ENCODE results near the gene IRF5. TPM values are rescaled to one million over a fixed set of nuclear protein-coding genes. Genes with fewer than 3 reads are reported as not detected.

The IRF5 gene
- total RNA-seq, 2 donors from 2014 or later = 23.1 to 30.3 TPM

DNA sequence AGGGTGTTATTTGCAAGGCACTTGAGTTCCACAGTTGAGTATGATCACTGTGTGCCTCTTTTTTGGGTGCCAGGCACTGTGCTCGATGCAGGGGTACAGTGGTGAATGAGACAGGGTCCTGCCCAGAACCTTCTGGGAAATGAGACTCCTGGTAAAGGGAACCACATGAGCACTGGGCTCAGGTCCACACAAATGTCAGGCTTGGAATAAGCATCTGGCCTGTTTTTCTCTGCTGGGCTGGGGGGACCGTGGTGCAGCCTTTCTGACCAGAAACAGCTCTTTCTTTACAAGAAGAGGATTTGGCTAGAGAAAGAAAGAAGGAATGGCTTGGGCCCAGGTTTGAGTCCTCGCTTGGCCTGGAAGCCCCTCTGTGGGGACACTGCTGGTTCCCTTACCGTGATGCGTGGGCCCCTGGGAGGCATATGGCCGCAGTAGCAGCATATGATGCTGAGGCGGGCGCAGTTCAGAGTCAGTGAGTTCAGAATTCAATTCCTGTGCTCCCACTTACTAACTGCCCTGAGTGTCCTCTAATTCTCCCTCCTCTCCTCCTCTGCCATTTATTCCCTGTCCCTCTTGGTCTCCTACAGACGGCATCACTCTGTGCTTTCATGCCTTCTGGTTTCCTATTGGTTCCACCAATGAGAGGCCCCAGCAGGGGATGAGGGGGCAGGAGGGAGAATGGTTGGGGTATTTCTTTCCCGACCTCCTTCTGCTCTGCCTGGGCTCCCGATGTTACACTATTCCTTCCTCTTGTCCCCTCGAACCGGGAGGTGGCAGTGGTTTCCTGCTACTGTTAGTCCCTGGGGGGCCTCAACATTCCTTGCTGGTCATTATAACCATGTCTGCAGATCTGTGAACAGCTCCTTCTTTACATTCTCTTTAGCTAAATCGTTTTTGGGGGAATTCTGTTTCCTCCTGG is 17.6 kb upstream of the IRF5 start:
- Mint-ChIP-seq H3K36me3 (ENCODE audit: insufficient read depth in 2 of 2) (no peaks in the 10 kb centered on the region), H3K9me3 (no peaks in the 10 kb centered on the region), H3K27me3 (ENCODE audit: low read depth) (peaks cover 61% of the 10 kb centered on the region), H3K27ac (no peak overlapping the region), H3K4me3 (no peak overlapping the region), H3K4me1 (ENCODE audit: low read depth) (peaks cover 5% of the 10 kb centered on the region)
- ATAC-seq (replicated peaks in 1 of 2) (no peak), DNase-seq (no peak)

DNA sequence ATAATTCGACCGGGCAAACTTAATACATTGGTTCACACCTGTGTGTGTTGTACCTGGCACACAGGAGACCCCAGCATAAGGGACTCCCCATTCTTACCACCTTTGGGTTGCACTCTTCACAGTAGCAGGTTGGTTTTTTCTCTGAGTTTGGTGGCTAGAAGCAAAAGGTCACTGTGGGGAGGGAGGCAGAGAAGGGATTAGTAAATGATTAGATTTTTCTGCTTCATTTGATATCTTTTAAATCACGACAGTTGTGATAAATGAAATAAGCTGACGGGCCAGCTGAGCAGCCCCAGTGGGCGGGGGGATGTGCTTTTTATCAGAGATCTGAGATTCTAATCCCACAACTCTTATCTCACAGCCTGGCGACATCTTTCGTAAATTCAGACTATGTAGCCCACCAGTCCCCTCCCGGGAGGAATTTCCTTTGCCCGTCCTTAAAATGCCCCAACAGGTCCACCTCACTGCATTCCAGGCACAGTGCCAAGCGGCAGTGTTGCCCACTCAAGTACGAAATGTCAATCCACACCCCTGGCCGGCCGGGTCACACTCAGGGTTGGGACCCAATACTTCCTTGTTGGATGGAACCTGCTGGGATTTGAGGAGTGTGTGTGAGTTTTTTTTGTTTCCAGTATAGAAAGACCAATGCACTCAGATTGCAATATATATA is 16.7 kb upstream of the IRF5 start:
- peaks cover 55% of the 10 kb centered on the region for H3K27me3 Mint-ChIP-seq (ENCODE audit: low read depth)
- no peaks in the 10 kb centered on the region for H3K9me3 Mint-ChIP-seq
- H3K36me3 Mint-ChIP-seq (ENCODE audit: insufficient read depth in 2 of 2) = no peaks in the 10 kb centered on the region
- DNase-seq = no peak
- H3K4me3 Mint-ChIP-seq = no peak overlapping the region
- H3K27ac Mint-ChIP-seq = no peak overlapping the region
- no peak for ATAC-seq (replicated peaks in 1 of 2)
- H3K4me1 Mint-ChIP-seq (ENCODE audit: low read depth) = no peaks in the 10 kb centered on the region

DNA sequence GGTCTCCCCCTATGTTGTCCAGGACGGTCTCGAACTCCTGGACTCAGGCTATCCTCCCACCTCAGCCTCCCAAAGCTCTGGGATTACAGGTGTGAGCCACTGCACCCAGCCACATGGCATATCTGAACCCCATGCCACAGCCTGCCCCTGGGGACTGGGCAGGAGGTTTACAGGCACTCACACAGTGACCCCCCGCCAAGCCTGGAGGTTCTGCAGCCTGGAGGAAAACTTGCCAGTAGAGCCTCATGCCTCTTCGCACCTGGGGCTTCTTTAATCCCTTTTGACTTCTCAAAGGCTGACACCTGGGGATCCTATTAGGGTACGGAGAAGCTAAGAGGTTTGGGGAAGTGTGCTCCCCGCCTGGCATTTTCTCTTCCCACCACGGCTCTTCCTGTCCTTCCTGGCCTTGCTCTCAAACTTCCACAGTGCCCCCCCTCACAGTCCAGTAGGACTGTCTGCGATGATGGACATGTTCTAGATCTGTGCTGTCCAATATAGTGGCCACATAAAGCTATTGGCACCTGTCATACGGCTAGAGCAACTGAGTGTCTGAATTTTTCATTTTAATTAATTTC is 15.8 kb upstream of the IRF5 start:
- ATAC-seq (replicated peaks in 1 of 2) (no peak), DNase-seq (no peak)
- H3K4me3 Mint-ChIP-seq = no peak overlapping the region
- H3K27ac Mint-ChIP-seq = no peak overlapping the region
- no peaks in the 10 kb centered on the region for H3K9me3 Mint-ChIP-seq
- peaks cover 48% of the 10 kb centered on the region for H3K27me3 Mint-ChIP-seq (ENCODE audit: low read depth)
- H3K36me3 Mint-ChIP-seq (ENCODE audit: insufficient read depth in 2 of 2) = no peaks in the 10 kb centered on the region
- H3K4me1 Mint-ChIP-seq (ENCODE audit: low read depth) = no peaks in the 10 kb centered on the region

DNA sequence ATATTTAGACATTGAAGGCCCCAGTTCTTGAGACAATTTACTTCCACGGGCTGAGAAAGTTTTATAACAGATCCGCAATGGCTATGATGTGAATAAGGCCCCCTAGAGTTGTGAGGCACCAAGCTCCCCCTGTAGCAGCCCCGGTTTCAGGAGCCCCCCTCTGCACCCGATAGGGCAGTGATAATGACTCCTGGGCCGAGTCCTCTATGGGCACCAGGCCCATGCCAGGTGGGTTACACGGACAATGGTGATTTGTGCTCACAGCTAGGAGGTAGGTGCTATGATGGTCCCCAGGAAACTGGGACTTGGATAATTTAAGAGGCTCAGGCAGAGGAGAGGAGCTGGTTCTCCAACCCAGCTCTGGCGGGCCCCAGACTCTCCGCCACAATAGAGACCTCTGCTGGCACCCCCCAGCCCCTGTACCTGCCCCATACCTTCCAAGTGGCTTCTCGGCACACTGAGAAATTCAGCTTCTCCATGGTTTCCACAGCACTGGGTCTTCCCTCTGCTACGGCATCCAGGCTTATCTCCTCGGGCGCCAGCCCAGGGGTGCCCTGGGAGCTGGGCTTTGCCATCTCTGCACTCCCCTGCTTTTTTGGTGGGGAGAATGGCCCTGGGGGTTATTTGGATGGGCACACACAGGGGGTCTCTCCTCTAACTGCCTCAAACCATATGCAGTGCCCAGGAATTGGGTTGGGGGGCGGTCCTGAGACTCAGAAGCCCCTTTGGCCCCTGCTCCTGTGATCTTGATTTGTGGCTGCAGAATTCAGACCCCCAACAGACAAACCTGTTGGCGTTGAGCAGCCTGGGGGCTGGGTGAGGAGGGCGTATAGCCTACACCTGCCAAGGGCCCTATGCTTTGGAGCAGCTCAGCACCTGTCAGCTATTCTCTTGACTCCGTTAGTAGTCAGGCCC is 15.0 kb upstream of the IRF5 start:
- Mint-ChIP-seq H3K27ac (no peak overlapping the region), H3K4me1 (ENCODE audit: low read depth) (no peaks in the 10 kb centered on the region), H3K27me3 (ENCODE audit: low read depth) (peaks cover 40% of the 10 kb centered on the region), H3K9me3 (no peaks in the 10 kb centered on the region), H3K36me3 (ENCODE audit: insufficient read depth in 2 of 2) (no peaks in the 10 kb centered on the region), H3K4me3 (no peak overlapping the region)
- ATAC-seq (replicated peaks in 1 of 2) = no peak
- no peak for DNase-seq

DNA sequence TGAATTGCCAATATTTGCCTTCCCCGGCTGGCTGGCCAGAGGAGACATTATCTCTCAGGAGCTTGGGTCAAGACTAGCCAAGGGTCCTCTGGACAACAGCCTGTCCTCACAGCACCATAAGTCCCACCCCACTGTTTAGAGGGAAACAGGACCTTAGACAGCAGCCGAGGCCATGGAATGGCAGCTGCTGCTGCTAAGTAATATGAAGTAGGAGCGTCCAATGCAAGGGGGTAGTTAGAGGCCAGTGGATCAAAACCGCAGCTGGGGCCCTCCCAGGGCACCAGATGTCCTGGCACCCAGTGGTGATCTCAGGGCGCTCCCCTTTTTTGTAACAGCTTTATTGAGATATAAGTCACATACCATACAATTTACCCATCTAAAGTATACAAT is 14.3 kb upstream of the IRF5 start:
- DNase-seq (no peak), ATAC-seq (replicated peaks in 1 of 2) (no peak)
- Mint-ChIP-seq H3K27ac (no peak overlapping the region), H3K36me3 (ENCODE audit: insufficient read depth in 2 of 2) (no peaks in the 10 kb centered on the region), H3K9me3 (no peaks in the 10 kb centered on the region), H3K27me3 (ENCODE audit: low read depth) (peaks cover 33% of the 10 kb centered on the region), H3K4me3 (no peak overlapping the region), H3K4me1 (ENCODE audit: low read depth) (no peaks in the 10 kb centered on the region)

DNA sequence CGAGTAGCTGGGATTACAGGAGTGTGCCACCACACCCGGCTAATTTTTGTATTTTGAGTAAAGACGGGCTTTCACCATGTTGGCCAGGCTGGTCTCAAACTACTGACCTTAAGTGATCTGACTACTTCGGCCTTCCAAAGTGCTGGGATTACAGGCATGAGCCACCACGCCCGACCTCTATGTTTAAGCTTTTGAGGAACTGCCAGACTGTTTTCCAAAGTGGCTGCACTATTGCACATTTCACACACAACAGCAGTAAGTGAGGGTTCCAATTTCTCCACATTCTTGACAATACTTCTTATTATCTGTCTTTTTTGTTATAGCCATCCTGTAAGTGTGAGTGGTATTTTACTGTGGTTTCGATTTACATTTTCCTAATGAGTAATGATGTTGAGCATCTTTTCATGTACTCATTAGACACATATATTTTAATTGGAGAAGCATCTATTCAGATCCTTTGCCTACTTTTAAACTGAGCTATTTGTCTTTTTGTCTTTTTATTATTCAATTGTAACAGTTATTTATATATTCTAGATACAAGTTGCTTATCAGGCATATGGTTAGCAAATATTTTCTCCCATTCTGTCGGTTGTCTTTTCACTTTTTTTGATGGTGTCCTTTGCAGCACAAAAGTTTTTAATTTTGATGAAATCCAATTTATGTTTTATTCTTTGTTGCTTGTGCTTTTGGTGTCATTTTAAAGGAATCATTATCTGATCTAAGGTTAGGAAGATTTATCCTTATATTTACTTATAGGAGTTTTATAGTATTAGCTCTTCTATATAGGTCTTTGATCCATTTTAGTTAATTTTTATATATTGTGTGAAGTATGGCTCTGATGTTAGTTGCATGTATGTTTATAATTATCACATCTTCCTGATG is 12.8 kb upstream of the IRF5 start:
- ATAC-seq (replicated peaks in 1 of 2) = no peak
- Mint-ChIP-seq H3K4me1 (ENCODE audit: low read depth) (no peaks in the 10 kb centered on the region), H3K4me3 (no peak overlapping the region)

DNA sequence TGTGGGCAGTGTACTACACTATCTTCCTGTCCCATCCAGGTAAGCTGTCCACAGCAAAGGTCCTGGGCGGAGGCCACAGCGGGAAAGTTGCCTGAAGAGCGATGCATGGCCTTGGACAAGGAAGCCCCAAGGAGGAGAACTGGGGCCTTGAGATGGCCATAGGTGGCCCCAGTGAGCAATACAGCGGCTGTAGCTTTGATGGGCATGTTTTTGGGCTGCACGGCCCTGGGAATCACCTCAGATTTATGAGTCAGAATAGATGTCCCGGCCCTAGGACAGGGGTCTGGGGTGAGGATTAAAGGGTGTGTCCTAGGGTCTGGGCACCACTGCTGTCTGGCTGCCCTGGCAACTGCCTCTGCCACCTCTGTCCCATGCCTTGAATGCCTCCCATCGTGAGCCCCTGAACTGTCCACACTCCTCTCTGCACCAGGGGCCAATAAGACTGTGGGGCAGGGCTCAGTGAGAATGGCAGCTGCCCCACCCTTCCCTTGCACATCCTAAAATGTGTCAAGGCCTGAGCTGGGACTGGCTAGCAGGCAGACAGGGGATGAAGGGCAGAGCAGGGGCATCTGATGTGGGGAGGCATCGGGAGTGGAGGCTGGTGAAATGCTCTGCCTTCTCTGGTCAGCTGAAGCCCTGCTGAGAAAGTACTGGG is 9.4 kb upstream of the IRF5 start:
- ATAC-seq (replicated peaks in 1 of 2) = no peak
- no peaks in the 10 kb centered on the region for H3K9me3 Mint-ChIP-seq
- H3K4me1 Mint-ChIP-seq (ENCODE audit: low read depth) = peaks cover 7% of the 10 kb centered on the region
- H3K27ac Mint-ChIP-seq = no peak overlapping the region
- no peaks in the 10 kb centered on the region for H3K36me3 Mint-ChIP-seq (ENCODE audit: insufficient read depth in 2 of 2)
- DNase-seq = no peak
- no peak overlapping the region for H3K4me3 Mint-ChIP-seq
- peaks cover 8% of the 10 kb centered on the region for H3K27me3 Mint-ChIP-seq (ENCODE audit: low read depth)

More for the DNA sequence above, 12.8 kb upstream of the IRF5 start:
- Mint-ChIP-seq H3K27ac (no peak overlapping the region), H3K36me3 (ENCODE audit: insufficient read depth in 2 of 2) (no peaks in the 10 kb centered on the region), H3K27me3 (ENCODE audit: low read depth) (peaks cover 19% of the 10 kb centered on the region), H3K9me3 (no peaks in the 10 kb centered on the region)
- no peak for DNase-seq

DNA sequence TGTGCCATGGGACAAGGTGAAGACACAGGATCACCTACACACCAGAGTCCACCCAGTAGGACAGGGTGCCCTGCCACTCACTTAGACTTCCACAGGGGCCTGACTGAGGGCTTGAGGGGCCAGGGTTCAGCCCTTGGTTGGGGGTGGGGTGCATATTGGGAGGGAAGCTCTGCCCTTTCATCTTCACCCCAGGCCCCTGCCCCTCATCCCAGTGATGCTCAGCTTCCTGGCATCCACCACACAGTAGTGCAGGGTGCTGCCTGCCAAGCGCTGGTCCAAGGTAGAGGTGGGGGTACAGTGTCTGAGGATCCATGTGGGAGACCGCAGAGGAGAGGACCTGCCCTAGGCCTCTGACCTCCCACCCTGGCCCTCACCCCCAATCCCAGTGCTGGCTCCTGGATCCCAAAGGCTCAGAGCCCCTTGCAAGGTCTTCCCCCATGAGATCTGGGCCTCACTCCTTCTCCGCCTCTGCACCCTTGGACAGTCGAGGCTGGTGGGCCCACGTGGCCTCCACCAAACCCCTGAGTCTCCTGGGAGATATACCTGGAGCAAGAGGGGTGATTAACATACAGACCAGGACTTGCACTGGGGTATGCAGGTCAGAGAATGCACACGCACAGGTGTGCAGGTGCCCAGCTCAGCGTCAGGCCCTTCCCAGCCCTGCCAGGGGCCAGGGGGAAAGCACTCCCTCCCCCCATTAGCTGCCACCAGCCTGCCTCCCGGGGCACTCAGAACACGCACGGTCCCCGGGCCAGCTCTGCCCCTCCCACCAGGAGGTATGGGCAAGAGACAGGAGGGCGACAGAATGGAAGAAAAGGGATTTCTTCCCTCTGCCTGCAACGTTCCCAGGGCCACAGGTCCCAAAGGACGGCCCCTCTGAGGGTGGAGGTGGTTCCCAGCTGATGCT is 8.6 kb upstream of the IRF5 start:
- Mint-ChIP-seq H3K27ac (no peak overlapping the region), H3K27me3 (ENCODE audit: low read depth) (peaks cover 6% of the 10 kb centered on the region), H3K9me3 (no peaks in the 10 kb centered on the region), H3K4me1 (ENCODE audit: low read depth) (peaks cover 11% of the 10 kb centered on the region), H3K4me3 (no peak overlapping the region), H3K36me3 (ENCODE audit: insufficient read depth in 2 of 2) (no peaks in the 10 kb centered on the region)
- ATAC-seq (replicated peaks in 1 of 2) (no peak), DNase-seq (no peak)

DNA sequence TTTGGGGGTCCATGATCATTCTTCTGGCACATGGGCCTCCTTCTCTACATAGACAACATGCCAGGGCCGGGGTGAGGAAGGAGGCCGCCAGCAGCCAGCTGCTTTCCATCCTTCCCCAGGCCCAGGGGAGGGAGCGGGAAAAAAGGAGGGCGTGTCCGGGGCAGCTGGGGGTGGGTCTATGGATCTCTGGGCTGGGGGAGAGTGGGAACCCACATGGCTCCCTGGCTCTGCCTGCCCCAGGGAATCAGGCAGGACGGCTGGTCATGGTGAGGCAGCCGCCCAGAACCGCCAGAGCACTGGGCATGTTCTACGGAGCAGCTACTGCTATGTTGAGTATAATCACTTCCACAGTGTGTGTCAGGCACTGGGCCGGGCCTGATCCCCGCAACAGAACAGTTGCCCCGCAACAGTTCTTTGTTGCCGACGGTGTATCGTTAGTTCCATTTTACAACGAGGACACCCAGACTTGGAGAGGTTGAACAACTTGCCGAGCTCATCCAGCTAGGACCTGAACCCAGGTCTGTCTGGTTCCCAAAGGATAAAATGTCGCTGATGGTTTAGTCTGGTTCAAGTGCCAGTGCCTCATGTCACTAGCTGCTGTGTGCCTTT is 6.4 kb upstream of the IRF5 start:
- Mint-ChIP-seq H3K36me3 (ENCODE audit: insufficient read depth in 2 of 2) (no peaks in the 10 kb centered on the region), H3K4me3 (no peak overlapping the region), H3K27ac (no peak overlapping the region), H3K4me1 (ENCODE audit: low read depth) (peaks cover 11% of the 10 kb centered on the region), H3K9me3 (no peaks in the 10 kb centered on the region), H3K27me3 (ENCODE audit: low read depth) (no peaks in the 10 kb centered on the region)
- no peak for DNase-seq
- ATAC-seq (replicated peaks in 1 of 2) = no peak

DNA sequence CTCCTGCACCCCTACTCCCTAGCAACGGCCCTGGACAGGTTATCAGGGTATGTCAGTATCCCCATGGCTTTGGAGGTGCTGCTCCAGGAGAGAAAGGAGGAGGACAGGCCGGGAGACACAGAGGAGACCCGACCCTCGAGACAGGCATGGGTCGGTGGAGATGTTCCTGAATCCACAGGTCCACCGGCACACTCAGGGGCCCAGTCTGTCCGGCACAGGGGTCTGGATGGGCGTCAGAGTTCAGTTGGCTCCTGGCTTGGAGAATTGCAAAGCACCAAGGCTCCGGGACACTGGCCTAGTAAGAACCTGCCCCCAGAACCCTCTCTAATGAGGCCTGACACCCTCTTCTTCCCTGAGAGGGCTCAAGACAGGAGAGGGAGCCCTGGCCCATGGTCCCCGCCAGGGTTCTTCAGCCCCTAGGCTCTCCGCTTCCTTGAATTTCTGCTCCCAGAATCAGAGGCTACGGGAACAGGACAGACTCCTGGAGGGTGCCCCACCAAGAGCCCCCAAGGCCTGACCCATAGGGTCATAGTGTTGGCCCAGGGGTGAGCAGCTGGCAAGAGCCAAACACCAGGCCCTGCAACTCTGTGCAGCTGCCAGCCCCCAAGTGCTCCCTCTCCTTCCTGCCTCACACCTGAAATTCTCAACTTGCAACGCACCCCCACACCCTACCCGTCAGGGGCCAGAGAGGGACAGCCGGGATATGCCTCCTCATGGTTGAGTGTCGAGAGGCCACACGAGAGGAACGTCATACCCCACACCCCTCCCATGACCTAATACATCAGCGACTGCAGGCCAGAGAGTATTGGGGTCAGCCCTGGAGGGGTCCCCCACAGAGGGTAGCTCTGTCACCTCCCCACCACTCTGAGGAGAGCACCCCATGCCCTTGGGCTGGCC is 5.5 kb upstream of the IRF5 start:
- no peak overlapping the region for H3K27ac Mint-ChIP-seq

More for the DNA sequence above, 5.5 kb upstream of the IRF5 start:
- no peak for ATAC-seq (replicated peaks in 1 of 2)
- H3K27me3 Mint-ChIP-seq (ENCODE audit: low read depth) = peaks cover 7% of the 10 kb centered on the region
- peaks cover 0 to 3% of the 10 kb centered on the region in 2 donors for H3K36me3 Mint-ChIP-seq (ENCODE audit: insufficient read depth in 2 of 2)
- H3K4me1 Mint-ChIP-seq (ENCODE audit: low read depth) = peaks cover 16% of the 10 kb centered on the region
- H3K4me3 Mint-ChIP-seq = no peak overlapping the region
- no peak for DNase-seq
- no peaks in the 10 kb centered on the region for H3K9me3 Mint-ChIP-seq
